C4-2B (cell line): ENCODE measurements around the gene CHST11.

ENCODE experiments used
- ZFX ChIP-seq: fragments of 450-650 bp; IDR thresholded peaks from 2 replicates; pipeline ENCODE4 v1.6.1; 2017
- TF ChIP-seq, protein P1 (sequence below): fragments of 450-650 bp; conservative IDR thresholded peaks from 2 replicates; pipeline ENCODE4 v1.5.1; 2017; ENCODE audit warnings: mild to moderate bottlenecking

DNA sequence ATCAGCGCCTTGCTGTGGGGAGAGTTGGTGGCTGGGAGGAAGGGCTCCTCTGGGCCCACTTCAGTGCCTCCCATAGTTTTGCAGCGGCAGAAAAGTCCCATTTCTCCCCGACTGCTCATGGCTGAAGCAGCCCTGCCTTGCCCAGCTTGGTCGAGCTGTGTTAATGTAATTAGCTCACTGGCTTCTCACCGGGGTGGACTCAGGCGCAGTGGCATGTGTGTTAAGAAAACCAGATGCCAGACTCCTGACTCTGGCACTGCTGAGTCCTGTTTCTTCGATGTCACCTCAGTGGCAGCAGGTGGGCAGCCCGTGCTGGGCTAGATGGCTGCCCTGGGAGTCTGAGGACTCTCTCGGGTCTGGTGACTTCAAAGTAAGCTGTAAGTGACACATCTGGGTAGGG lies 47.4 kb downstream of the CHST11 start:
- TF ChIP-seq, protein P1, sequence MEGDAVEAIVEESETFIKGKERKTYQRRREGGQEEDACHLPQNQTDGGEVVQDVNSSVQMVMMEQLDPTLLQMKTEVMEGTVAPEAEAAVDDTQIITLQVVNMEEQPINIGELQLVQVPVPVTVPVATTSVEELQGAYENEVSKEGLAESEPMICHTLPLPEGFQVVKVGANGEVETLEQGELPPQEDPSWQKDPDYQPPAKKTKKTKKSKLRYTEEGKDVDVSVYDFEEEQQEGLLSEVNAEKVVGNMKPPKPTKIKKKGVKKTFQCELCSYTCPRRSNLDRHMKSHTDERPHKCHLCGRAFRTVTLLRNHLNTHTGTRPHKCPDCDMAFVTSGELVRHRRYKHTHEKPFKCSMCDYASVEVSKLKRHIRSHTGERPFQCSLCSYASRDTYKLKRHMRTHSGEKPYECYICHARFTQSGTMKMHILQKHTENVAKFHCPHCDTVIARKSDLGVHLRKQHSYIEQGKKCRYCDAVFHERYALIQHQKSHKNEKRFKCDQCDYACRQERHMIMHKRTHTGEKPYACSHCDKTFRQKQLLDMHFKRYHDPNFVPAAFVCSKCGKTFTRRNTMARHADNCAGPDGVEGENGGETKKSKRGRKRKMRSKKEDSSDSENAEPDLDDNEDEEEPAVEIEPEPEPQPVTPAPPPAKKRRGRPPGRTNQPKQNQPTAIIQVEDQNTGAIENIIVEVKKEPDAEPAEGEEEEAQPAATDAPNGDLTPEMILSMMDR: no peak
- TF ChIP-seq ZFX: no peak
